ENCODE measurements around the gene FSD2.

GRCh38 chr15:82750831-82751180 lies 55.1 kb downstream of the FSD2 start:
- TF ChIP-seq CTCF (conservative IDR thresholded peaks at IDR 0.05) (no peak), EZH2 (IDR thresholded peaks at IDR 0.05; ENCODE audit: low read depth) (no peak)
